ENCODE results near the gene PRDX1.

Gene PRDX1

DNA sequence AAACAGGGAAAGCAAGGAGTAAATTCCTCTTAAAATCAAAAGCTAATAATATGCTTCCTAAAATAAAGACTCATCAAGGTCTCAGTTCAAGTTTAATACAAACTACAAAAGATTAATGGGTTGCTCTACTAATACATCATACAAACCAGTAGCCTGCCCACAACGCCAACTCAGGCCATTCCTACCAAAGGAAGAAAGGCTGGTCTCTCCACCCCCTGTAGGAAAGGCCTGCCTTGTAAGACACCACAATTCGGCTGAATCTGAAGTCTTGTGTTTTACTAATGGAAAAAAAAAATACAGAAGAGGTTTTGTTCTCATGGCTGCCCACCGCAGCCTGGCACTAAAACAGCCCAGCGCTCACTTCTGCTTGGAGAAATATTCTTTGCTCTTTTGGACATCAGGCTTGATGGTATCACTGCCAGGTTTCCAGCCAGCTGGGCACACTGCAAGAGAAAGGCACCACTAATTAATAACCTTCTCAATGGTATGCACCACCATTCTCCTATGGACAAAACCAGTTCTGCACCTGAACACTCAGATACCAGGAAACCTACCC is 10.6 kb downstream of the PRDX1 start:
- Histone ChIP-seq H3K27ac (no peak overlapping the region), H3K9me3 (no peaks in the 10 kb centered on the region), H3K4me1 (ENCODE audit: control insufficient read depth in 1 of 2, insufficient read depth in 1 of 2, low read depth in 1 of 2, low read length in 1 of 2) (no peaks in the 10 kb centered on the region), H3K27me3 (no peaks in the 10 kb centered on the region), H3K4me3 (ENCODE audit: low read depth in 1 of 2, low read length in 1 of 2) (no peak overlapping the region), H3K36me3 (no peaks in the 10 kb centered on the region)
- TF ChIP-seq, protein P1, sequence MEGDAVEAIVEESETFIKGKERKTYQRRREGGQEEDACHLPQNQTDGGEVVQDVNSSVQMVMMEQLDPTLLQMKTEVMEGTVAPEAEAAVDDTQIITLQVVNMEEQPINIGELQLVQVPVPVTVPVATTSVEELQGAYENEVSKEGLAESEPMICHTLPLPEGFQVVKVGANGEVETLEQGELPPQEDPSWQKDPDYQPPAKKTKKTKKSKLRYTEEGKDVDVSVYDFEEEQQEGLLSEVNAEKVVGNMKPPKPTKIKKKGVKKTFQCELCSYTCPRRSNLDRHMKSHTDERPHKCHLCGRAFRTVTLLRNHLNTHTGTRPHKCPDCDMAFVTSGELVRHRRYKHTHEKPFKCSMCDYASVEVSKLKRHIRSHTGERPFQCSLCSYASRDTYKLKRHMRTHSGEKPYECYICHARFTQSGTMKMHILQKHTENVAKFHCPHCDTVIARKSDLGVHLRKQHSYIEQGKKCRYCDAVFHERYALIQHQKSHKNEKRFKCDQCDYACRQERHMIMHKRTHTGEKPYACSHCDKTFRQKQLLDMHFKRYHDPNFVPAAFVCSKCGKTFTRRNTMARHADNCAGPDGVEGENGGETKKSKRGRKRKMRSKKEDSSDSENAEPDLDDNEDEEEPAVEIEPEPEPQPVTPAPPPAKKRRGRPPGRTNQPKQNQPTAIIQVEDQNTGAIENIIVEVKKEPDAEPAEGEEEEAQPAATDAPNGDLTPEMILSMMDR (IDR thresholded peaks at IDR 0.05) = no peak

DNA sequence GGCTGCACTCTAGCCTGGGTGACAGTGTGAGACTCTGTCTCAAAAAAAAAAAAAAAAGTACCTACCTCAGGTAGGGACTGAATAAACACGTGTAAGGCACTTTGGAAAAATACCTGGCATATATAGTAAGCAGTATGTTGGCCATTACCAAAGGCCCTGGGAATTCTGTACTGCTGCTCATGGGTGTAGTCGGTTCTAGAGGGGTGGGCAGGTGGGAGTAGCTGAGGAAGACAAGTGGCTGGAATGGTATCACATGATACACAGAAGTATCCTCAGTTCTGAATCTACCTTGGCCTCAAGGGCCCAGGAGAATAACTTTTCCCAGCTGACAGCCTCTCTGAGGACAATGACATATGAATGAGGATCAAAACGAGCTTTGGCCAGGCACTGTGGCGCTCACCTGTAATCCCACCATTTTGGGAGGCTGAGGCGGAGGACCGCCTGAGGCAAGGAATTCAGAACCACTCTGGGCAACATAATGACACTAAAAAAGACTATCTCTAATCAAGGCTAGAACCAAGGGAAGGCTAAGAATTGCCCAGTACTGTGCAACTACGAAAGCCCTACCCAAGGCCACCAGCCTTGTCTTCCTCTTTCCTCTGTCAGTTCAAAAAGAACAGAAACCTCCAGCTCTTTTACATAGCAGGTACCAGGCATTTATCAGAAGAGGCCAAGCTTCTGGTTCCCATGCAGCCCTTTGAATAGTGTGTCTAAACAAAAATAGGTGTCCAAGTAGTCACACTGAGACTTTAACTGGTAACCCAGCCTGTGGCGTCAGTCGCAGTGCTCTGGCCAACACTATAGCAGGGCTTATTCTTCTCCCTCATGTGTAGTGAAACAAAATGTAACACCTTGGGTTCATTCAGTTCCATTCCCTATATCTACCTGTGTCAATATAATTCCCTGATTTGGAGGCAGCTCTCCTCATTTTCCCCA is 11.4 kb downstream of the PRDX1 start:
- no peaks in the 10 kb centered on the region for H3K4me1 ChIP-seq (ENCODE audit: control insufficient read depth in 1 of 2, insufficient read depth in 1 of 2, low read depth in 1 of 2, low read length in 1 of 2)
- H3K27ac ChIP-seq = no peak overlapping the region
- TF ChIP-seq, protein P1 (IDR thresholded peaks at IDR 0.05) = no peak
- H3K27me3 ChIP-seq = no peaks in the 10 kb centered on the region
- no peaks in the 10 kb centered on the region for H3K9me3 ChIP-seq
- H3K36me3 ChIP-seq = no peaks in the 10 kb centered on the region
- H3K4me3 ChIP-seq (ENCODE audit: low read depth in 1 of 2, low read length in 1 of 2) = no peak overlapping the region

DNA sequence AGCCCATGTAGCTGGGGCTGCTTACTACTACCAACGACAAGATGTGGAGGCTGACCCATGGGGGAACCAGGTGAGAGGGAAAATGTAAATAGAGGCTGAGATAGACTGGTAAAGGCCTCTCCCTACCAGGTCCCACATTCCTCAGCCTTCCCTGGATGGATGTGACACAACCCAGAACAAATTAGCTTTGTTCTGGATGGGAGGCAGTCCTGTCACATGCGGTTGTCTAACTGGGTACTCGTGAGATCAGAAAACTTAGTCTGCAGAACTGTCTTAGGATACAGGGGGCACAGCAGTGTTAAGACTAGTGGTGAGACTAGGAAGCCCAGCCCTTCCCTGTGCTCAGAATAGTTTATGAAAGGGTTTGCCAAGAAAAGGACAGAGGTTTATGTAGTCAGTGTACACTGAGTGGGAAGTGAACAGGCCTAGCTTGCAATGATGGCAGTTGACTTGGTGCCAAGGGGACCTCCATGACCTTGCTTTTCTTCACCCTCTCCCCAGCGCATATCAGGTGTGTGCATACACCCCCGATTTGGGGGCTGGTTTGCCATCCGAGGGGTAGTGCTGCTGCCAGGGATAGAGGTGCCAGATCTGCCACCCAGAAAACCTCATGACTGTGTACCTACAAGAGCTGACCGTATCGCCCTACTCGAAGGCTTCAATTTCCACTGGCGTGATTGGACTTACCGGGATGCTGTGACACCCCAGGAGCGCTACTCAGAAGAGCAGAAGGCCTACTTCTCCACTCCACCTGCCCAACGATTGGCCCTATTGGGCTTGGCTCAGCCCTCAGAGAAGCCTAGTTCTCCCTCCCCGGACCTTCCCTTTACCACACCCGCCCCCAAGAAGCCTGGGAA is 13.2 kb downstream of the PRDX1 start:
- H3K27me3 ChIP-seq = no peaks in the 10 kb centered on the region
- no peaks in the 10 kb centered on the region for H3K36me3 ChIP-seq
- no peaks in the 10 kb centered on the region for H3K9me3 ChIP-seq
- no peaks in the 10 kb centered on the region for H3K4me1 ChIP-seq (ENCODE audit: control insufficient read depth in 1 of 2, insufficient read depth in 1 of 2, low read depth in 1 of 2, low read length in 1 of 2)
- TF ChIP-seq, protein P1 (IDR thresholded peaks at IDR 0.05) = no peak
- no peak overlapping the region for H3K27ac ChIP-seq
- H3K4me3 ChIP-seq (ENCODE audit: low read depth in 1 of 2, low read length in 1 of 2) = no peak overlapping the region

DNA sequence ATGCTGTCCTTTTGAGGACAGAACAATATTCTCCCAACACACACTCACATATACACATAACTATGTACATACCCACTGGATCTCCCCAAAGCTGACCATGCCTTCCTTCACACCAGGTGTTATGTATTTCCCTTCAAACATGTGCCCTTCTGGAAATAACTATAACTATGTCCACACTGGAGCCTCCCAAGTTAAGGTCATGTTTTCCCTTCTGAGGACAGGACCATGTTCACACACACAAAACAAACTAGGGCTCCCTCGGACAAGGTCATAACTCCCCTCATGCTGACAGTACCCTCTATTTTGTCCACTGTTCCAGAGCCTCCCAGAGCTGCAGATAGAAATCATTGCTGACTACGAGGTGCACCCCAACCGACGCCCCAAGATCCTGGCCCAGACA is 13.8 kb downstream of the PRDX1 start:
- H3K27ac ChIP-seq = no peak overlapping the region
- H3K4me1 ChIP-seq (ENCODE audit: control insufficient read depth in 1 of 2, insufficient read depth in 1 of 2, low read depth in 1 of 2, low read length in 1 of 2) = no peaks in the 10 kb centered on the region
- H3K27me3 ChIP-seq = no peaks in the 10 kb centered on the region
- H3K9me3 ChIP-seq = no peaks in the 10 kb centered on the region
- no peak overlapping the region for H3K4me3 ChIP-seq (ENCODE audit: low read depth in 1 of 2, low read length in 1 of 2)
- TF ChIP-seq, protein P1 (IDR thresholded peaks at IDR 0.05) = no peak
- no peaks in the 10 kb centered on the region for H3K36me3 ChIP-seq

DNA sequence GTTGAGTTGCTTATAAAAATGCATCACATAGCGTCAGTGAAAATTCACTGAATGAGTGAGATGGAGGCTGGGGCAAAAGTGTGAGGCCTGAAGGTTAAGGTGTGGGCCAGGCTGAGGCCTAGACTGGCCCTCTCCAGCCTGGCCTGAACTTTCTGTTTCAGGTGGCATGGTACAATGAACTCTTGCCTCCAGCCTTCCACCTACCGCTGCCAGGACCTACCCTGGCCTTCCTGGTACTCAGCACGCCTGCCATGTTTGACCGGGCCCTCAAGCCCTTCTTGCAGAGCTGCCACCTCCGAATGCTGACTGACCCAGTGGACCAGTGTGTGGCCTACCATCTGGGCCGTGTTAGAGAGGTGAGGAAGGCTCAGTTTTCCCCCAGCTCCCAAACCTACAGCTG is 14.5 kb downstream of the PRDX1 start:
- Histone ChIP-seq H3K27me3 (no peaks in the 10 kb centered on the region), H3K9me3 (no peaks in the 10 kb centered on the region), H3K4me3 (ENCODE audit: low read depth in 1 of 2, low read length in 1 of 2) (no peak overlapping the region), H3K27ac (no peak overlapping the region), H3K36me3 (no peaks in the 10 kb centered on the region), H3K4me1 (ENCODE audit: control insufficient read depth in 1 of 2, insufficient read depth in 1 of 2, low read depth in 1 of 2, low read length in 1 of 2) (no peaks in the 10 kb centered on the region)
- TF ChIP-seq, protein P1 (IDR thresholded peaks at IDR 0.05) = no peak

Measured in neutrophil (primary cell).